DMS 273 (cell line): Measurements from ENCODE around the gene ATOH7.
"Not testable (repeated sequence)": the region's sequence is repeated elsewhere in the genome, so short reads cannot be mapped to it uniquely, and the experiment has no call there.

Source experiments
- DNase-seq: peaks from one replicate; lab custom pipeline; 2025; ENCODE audit not compliant: unreplicated experiment; lab: John Stamatoyannopoulos, UW

Gene ATOH7

GRCh38 chr10:68231817-68232251 lies at the start of gene ATOH7:
Gene ATOH7 (minus strand): TSS chr10:68232113. CDS start chr10:68231677, 436 bp downstream.
- DNase-seq, result peak; percentile 62

DNA sequence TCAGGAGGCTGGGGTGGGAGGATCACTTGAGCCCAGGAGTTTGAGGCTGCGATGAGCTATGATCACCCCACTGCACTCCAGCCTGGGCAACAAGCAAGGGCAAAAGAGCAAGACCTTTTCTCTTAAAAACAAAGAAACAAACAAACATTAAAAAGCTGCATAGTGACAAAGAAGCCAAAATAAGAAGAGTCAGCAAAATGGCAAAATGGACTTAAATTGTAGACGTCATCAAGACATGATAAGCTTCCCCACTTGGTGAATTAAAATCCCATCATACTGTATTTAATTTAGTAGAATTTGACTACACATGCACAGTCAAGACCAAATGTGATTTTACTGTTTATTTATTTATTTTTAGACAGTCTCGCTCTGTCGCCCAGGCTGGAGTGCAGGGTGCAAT lies 48.8 kb upstream of the ATOH7 start:
- no peak for DNase-seq

DNA sequence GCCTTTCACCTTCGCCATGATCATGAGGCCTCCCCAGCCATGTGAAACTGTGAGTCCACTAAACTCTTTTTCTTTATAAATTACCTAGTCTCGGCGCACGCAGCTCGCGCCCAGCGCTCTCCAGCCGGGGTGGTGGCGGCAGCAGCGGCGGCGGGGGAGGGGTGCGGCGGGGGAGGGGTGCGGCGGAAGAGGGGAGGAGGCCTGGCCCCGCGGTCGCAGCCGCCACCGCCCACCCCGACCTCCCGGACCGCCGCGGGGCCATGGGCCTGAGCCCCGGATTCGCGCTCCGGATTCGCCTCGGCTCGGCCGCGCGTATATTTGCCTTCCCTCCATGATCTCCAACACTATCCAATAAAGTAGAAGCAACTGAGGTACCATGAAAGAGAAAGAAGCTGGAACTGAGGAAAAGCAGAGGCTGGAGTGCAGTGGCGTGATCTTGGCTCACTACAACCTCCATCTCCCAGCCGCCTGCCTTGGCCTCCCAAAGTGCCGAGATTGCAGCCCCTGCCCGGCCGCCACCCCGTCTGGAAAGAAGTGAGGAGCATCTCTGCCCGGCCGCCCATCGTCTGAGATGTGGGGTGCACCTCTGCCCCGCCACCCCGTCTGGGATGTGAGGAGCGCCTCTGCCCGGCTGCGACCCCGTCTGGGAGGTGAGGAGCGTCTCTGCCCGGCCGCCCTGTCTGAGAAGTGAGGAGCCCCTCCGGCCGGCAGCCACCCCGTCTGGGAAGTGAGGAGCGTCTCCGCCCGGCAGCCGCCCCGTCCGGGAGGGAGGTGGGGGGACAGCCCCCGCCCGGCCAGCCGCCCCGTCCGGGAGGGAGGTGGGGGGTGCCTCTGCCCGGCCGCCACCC lies 47.2 kb upstream of the ATOH7 start:
- DNase-seq, result peak; percentile 4

DNA sequence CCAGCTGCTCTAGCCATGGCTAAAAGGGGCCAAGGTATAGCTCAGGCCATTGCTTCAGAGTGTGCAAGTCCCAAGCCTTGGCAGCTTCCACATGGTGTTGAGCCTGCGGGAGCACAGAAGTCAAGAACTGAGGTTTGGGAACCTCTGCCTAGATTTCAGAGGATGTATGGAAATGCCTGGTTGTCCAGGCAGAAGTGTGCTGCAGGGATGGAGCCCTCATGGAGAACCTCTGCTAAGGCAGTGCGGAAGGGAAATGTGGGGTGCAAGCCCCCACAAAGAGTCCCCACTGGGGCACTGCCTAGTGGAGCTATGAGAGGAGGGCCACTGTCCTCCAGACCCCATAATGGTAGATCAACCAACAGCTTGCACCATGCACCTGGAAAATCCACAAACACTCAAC lies 45.9 kb upstream of the ATOH7 start:
- not testable (repeated sequence) for DNase-seq

DNA sequence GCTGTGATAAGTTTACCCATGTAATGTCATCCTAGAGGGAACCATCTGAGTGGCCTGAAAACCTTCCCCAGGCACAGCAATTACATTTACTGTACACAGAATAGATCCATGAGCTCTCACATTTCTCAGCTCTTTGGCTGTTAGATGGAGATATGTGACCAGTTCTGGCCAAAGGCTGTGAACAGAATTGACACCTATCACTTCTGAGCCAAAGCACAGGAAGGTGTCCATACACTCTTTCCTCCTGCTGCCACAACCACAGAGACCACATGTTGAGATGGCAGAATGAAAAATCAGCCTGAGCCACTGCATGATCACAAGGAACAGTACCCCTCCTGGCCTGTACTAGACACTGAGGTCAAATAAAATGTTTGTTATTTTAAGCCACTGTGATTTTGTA lies 44.3 kb upstream of the ATOH7 start:
- DNase-seq, result no peak

GRCh38 chr10:68275600-68276126 lies 43.8 kb upstream of the ATOH7 start:
- DNase-seq, result no peak

- DNase-seq, result no peak
These were observed 40.9 kb upstream of the ATOH7 start for GRCh38 chr10:68272833-68273232.

- no peak for DNase-seq
These were observed 39.4 kb upstream of the ATOH7 start for GRCh38 chr10:68271196-68271882.

DNA sequence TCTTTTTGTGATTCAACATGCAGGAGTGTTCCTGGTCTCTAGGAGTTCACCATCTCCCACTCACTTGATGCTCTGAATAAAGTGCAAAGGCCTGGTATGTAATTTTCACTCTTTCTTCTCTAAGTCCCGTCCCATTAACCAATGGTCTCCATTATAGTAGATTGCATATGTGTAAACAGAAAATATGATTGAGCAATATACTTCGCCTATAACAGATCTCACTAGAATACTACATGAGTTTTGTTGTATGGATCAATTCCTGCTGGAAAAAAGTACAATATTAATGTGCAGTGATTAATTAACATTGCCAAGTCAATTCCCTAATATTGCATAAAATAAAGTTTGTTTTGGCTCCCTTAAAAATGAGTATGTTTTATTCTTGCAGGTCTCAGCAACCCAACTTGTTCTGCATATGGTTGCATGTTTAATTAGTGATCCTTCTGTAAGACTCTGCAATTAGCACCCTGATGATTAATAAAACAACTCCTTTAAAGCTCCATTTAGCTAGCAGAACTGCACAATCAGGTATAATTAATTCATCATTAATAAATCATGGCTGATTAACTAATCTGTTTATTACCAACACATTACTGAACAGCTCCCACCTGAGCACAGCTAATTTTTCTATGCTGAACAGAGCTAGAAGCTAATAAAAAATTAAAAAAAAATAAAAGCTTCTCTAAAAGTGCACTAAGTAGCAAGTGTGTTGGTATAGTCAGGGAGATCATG lies 37.8 kb upstream of the ATOH7 start:
- DNase-seq, result no peak

DNA sequence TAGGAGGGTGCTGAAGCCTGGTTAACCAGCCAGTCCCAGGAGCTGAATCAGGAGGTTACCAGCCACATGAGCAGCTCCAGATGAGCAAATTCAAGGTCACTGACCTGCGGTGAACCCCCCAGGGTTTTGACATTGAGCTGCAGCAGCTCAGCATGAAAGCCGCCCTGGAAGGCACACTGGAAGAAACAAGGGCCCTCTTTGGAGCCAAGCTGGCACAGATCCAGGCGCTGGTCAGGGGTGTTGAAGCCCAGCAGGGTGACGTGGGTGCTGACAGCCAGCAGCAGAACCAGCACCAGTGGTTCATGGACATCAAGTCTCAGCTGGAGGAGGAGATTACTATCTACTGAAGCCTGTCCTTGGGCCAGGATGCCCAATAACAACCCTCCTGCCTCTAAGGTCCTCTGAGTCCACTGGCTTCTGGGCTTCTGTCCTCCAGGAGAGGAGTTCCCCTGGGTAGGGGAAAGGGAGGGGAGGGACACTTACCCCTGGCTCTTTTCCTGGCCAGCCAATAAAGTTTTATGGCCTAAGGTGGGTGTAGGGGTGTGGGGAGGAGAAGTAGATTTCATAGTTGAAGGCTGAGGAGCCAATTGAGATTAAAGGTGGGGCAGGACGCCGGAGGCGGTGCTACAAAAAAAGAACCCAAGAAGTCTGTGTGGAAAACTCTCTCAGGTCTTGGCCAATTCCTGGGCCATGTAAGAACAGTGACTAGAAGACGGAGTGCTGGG lies 29.4 kb upstream of the ATOH7 start:
- DNase-seq, result no peak

DNA sequence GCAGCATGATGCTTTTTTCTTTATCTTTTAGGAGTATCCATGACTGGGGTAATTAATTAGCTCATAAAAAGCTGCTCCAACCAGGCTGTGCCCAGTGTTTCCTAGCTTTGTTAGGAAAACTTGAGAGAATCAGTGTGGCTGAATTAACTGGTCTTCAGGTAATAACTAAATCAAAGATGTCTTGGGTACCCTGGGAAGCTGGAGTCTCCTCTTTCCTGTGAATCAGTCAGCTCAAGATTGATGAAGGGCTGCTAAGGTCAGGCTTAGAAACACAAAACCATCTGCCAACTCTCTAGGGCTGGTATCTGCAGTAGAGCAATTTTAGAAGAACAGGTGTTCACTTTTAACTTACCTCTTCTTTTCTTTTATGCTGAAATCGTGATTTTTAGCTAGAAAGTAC lies 21.4 kb upstream of the ATOH7 start:
- DNase-seq, result peak; percentile 42

DNA sequence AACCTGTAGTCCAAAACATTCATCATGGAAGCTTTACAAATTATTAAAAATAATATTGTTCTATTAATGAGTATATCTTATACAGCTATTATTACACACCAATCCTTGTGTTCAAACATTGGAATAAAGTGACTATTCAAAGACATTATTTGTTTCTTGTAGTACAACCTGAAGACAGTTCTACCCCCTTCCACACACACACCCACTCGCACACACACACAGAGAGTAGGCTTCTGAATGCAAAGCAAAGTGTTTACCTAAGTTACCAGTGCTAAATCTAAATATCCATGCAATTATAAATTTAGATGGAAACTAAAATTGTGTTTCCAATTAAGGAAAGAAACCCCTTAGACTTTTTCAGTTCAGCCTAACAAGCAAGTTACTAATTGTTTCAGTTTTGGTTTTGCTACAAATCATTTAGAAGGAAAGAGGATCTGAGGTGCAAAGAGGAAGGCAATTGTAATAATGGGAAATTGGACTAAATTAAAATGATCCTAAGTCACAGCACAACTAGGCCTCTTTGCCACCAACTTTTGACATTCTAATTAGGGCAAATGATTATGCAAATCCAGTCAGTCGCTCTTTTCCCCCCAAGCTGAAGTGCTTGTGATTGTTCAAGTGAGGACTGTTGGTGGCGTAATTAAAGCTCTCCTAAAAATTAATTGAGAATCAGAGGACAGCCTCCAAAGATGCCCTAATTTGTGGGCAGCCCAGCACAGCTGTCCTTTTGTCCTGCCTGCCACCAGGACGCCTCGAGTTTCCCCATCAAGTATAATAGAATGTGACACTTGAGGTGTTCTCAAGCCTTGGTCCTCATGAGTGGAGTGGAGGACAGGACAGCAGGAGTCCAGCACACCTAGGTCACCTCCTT lies 19.9 kb upstream of the ATOH7 start:
- no peak for DNase-seq

- peak; percentile 61 for DNase-seq
These were observed 19.2 kb upstream of the ATOH7 start for GRCh38 chr10:68251151-68251550.

GRCh38 chr10:68249297-68249696 lies 17.4 kb upstream of the ATOH7 start:
- DNase-seq, result no peak

GRCh38 chr10:68247931-68248330 lies 16.0 kb upstream of the ATOH7 start:
- no peak for DNase-seq

DNA sequence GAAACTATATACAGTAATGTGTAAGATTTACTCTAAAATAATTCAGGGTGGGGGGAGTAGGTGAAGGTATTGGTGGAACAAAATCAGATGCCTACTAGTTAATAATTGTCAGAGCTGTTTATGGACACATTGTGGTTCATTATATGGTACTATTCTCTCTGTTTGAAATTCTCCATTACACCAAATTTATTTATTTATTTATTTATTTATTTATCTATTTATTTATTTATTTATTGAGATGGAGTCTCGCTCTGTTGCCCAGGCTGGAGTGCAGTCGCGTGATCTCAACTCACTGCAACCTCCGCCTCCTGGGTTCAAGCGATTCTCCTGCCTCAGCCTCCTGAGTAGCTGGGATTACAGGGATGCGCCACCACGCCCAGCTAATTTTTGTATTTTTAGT lies 14.5 kb upstream of the ATOH7 start:
- DNase-seq, result not testable (repeated sequence)

- DNase-seq, result no peak
These were observed 10.1 kb upstream of the ATOH7 start for GRCh38 chr10:68242051-68242450.

GRCh38 chr10:68239596-68240150 lies 7.8 kb upstream of the ATOH7 start:
- peak; percentile 32 for DNase-seq

GRCh38 chr10:68239069-68239468 lies 7.2 kb upstream of the ATOH7 start:
- DNase-seq, result no peak
